Small intestine (tissue), 7 donors: ENCODE data around the gene DSG2. TPM values are rescaled to one million over a fixed set of nuclear protein-coding genes. Genes with fewer than 3 reads are reported as not detected.
"Not testable (repeated sequence)": the region's sequence is repeated elsewhere in the genome, so short reads cannot be mapped to it uniquely, and the experiment has no call there.

Source experiments
- DNase-seq, 2 donors: peaks; one replicate each; pipeline versions ENCODE4 v3.0.0 to v3.0.0-alpha.2; 2013
- FAIRE-seq: peaks from 2 replicates; lab custom pipeline; 2012; peaks lifted over from hg19 to GRCh38; lab: Jason Lieb, UNC
- H3K27ac ChIP-seq, 3 donors: one replicate each; pipeline ENCODE4 v1.5.1; 2013; ENCODE audit warnings: low read length in 2 of 3, mild to moderate bottlenecking in 2 of 3, control low read depth in 1 of 3, inconsistent platforms in 1 of 3, low read depth in 1 of 3, moderate library complexity in 1 of 3
- H3K27me3 ChIP-seq, 3 donors: one replicate each; pipeline ENCODE4 v1.6.1; 2013; ENCODE audit warnings: low read length in 3 of 3, inconsistent platforms in 1 of 3; ENCODE audit not compliant: control insufficient read depth in 3 of 3, insufficient read depth in 3 of 3
- H3K36me3 ChIP-seq, 3 donors: one replicate each; pipeline ENCODE4 v1.6.1; 2013; ENCODE audit warnings: low read length in 3 of 3, inconsistent platforms in 1 of 3, low read depth in 1 of 3, mild to moderate bottlenecking in 1 of 3, moderate library complexity in 1 of 3; ENCODE audit not compliant: control insufficient read depth in 3 of 3, insufficient read depth in 2 of 3
- H3K4me1 ChIP-seq, 3 donors: one replicate each; pipeline ENCODE4 v1.6.1; 2013; ENCODE audit warnings: low read length in 2 of 3, inconsistent platforms in 1 of 3, low read depth in 1 of 3, mild to moderate bottlenecking in 1 of 3, moderate library complexity in 1 of 3; ENCODE audit not compliant: control insufficient read depth in 3 of 3, insufficient read depth in 2 of 3
- H3K4me3 ChIP-seq, 3 donors: one replicate each; pipeline ENCODE4 v1.5.1; 2013; ENCODE audit warnings: low read length in 3 of 3, control low read depth in 1 of 3, inconsistent platforms in 1 of 3, low read depth in 1 of 3, mild to moderate bottlenecking in 1 of 3, moderate library complexity in 1 of 3
- H3K9me3 ChIP-seq, 2 donors: one replicate each; pipeline ENCODE4 v1.6.1; 2013; ENCODE audit warnings: low read depth in 1 of 2, low read length in 1 of 2; ENCODE audit not compliant: control insufficient read depth in 2 of 2, insufficient read depth in 1 of 2
- WGBS, 3 donors: extraction: QIAGEN DNeasy Blood & Tissue Kit; methylation state at CpG; one replicate each; pipeline ENCODE4 v1.1.7; 2013; 5-methylcytosine and 5-hydroxymethylcytosine counted together
- polyA plus RNA-seq, 4 donors: library from polyadenylated mRNA; stranded (reverse) in 3 of 4; unstranded in 1 of 4; fragments of 200-250 nt in 3 of 4; fragments of 120-200 nt in 1 of 4; gene quantifications; one replicate each; pipeline versions ENCODE4 v1.2.1 to v1.2.3, GENCODE V29; 2013
- donor health status: healthy with polysubstance abuse.
- donor health status: control.
- donor health status: control.
- donor health status: Bipolar disorder and iron deficiency.
- donor health status: healthy.

Gene DSG2
- polyA plus RNA-seq, 4 donors: 28.6 to 106 (median 47.9) TPM

DNA sequence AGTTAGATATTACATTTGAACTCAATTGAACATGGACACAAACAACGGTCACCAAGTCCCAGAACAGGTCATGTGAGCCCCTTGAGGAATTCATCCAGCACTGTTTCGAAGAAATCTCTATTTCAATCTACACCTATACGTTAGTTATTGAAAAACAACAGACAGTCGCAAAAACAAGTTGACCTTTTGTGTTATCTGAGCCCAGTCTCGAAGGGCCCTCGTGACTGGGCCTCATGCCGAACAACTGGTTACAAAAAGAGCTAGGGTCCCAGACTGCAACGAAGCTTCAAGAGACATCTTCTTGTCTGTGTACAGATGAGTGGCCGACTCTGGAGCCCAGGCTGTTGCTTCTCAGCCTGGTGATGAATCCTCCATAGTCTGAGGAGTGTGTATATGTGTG, 5.3 kb upstream of the DSG2 start:
- Histone ChIP-seq H3K36me3 (no peaks in the 10 kb centered on the region), H3K27ac (no peak overlapping the region), H3K27me3 (peaks cover 0 to 7% (median 0%) of the 10 kb centered on the region in 3 donors), H3K4me1 (peaks cover 0 to 9% (median 5%) of the 10 kb centered on the region in 3 donors), H3K4me3 (no peak overlapping the region), H3K9me3 (no peaks in the 10 kb centered on the region)
- FAIRE-seq: no peak
- no peak for DNase-seq
- WGBS, 3 donors: 92 to 98% (median 93%) methylated on average over 9 of the region's 9 CpGs

DNA sequence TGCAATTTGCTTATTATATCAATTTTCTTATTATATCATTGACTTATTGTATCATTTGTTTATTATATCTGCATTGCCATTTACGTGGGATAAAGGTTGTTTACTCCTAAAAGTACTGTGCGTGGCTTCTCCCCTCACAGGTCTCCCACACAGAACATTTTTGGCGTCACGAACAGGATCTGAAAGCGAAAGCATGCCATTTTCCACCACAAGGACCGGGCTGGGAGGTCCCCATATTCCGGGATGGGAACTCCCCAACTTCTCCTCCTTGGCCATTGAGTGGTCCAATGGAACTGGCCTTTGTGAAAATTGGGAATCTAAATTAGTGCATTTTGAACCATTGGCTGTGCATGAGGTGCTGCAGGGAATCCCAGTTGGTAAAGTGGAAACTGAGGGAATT, 4.8 kb upstream of the DSG2 start:
- Histone ChIP-seq H3K27me3 (peaks cover 0 to 7% (median 0%) of the 10 kb centered on the region in 3 donors), H3K27ac (no peak overlapping the region), H3K4me1 (peaks cover 0 to 9% (median 5%) of the 10 kb centered on the region in 3 donors), H3K9me3 (no peaks in the 10 kb centered on the region), H3K36me3 (no peaks in the 10 kb centered on the region), H3K4me3 (no peak overlapping the region)
- 82 to 92% (median 88%) methylated on average over 7 of the region's 7 CpGs for WGBS, 3 donors
- DNase-seq (no peak), FAIRE-seq (no peak)

GRCh38 chr18:31493941-31494340, 4.0 kb upstream of the DSG2 start:
- Histone ChIP-seq H3K27me3 (peaks cover 0 to 7% (median 0%) of the 10 kb centered on the region in 3 donors), H3K27ac (no peak overlapping the region), H3K4me3 (no peak overlapping the region), H3K4me1 (peaks cover 0 to 9% (median 4%) of the 10 kb centered on the region in 3 donors), H3K9me3 (no peaks in the 10 kb centered on the region), H3K36me3 (no peaks in the 10 kb centered on the region)
- DNase-seq (no peak), FAIRE-seq (no peak)

- not testable (repeated sequence) for H3K4me3 ChIP-seq, H3K9me3 ChIP-seq, DNase-seq, H3K27me3 ChIP-seq, H3K36me3 ChIP-seq, H3K27ac ChIP-seq
- peak; percentile 71 for FAIRE-seq
- H3K4me1 ChIP-seq: peaks cover 0 to 13% (median 0%) of the 10 kb centered on the region in 3 donors
- 55 to 68% (median 59%) methylated on average over 2 of the region's 2 CpGs for WGBS, 3 donors
These were observed 3.2 kb upstream of the DSG2 start for GRCh38 chr18:31494705-31495244.

DNA sequence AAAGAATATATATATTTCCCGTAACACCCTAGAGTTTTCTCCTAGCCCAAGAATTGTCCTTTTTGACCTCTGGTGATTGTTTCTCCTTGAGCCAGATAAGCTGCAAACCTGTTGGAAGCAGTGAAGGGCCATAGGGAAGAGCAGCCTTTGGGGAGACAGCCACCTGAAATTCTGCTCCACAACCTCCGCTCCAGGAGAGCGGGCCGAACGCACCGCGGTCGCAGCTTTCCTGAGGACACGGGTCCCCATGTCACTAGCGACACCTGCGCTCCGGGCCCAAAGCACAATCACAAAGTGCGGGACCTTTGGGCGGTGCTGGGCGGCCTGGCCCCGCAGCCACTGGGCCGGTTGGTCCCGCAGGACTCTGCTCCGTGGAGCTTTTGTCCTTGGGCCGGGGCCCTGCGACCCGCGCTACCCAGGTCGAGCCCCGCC, 557 bp upstream of the DSG2 start:
- Histone ChIP-seq H3K4me3 (peak overlapping the region; percentile 54 to 98 (median 66)), H3K27ac (peak overlapping the region; percentile 64 to 98 (median 86)), H3K36me3 (peaks cover 0 to 2% (median 0%) of the 10 kb centered on the region in 3 donors), H3K9me3 (no peaks in the 10 kb centered on the region), H3K27me3 (peaks cover 0 to 10% (median 0%) of the 10 kb centered on the region in 3 donors), H3K4me1 (peaks cover 2 to 15% (median 4%) of the 10 kb centered on the region in 3 donors)
- DNase-seq (no peak), FAIRE-seq (no peak)
- WGBS, 3 donors: 3 to 14% (median 9%) methylated on average over 24 to 25 of the region's 25 CpGs

DNA sequence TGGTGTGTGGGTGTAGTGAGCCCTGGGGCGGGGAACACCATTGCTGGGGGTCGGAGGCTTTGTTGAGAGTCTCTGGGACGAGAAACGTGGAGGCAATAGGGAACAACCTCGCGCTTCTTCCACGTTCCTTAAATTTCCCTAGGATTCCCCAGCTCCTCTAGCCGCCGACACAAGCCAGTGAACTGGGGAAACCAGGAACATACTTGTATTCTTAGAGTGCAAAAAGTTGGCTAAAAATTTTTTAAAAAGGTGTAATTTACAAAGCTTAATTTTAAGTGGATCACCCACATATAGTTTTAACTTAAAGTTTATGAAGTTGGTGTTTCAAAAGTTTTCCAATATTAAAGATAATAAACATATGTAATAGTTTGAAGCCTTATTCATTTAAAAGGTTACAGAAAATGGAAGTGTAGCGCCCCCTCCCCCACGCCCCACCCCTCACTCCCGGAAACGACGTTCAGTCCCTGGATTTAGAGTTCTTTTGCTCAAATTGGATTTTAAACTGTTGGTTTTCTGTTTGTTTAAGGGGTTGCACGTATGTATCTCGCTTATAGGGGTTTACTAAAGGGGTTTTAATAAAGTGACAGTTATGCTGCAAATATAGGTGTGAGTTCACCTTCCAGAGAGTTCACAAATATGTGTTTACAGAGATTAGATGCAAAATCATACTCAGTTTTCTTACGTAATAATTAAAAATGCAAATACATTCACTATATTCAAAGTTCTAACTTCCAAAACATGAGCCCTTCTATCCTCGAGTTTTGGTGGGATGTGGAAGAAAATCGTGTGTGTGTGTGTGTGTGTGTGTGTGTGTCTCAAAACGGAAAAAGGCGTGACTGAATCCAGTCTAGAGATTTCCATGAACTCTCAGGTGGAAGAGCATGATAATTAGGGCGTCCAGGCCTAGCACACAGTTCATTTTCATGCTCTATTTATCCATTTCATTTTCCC, 872 bp downstream of the DSG2 start:
- peaks cover 2 to 15% (median 8%) of the 10 kb centered on the region in 3 donors for H3K4me1 ChIP-seq
- peak overlapping the region; percentile 54 to 98 (median 66) for H3K4me3 ChIP-seq
- H3K27ac ChIP-seq: peak overlapping the region; percentile 91 to 98 (median 98)

GRCh38 chr18:31500051-31500688, 2.2 kb downstream of the DSG2 start:
- Histone ChIP-seq H3K36me3 (peaks cover 0 to 2% (median 0%) of the 10 kb centered on the region in 3 donors), H3K27me3 (peaks cover 0 to 6% (median 0%) of the 10 kb centered on the region in 3 donors), H3K4me3 (peak overlapping the region in 1 of 3 donors; percentile 37), H3K4me1 (peaks cover 2 to 20% (median 8%) of the 10 kb centered on the region in 3 donors), H3K27ac (peak overlapping the region in 1 of 3 donors; percentile 53), H3K9me3 (no peaks in the 10 kb centered on the region)
- DNase-seq: peak; percentile 48 to 53
- FAIRE-seq: no peak
- WGBS, 3 donors: 21 to 46% (median 30%) methylated on average over 6 of the region's 6 CpGs

More for the DNA sequence above, 872 bp downstream of the DSG2 start:
- Histone ChIP-seq H3K36me3 (peaks cover 0 to 2% (median 0%) of the 10 kb centered on the region in 3 donors), H3K9me3 (no peaks in the 10 kb centered on the region), H3K27me3 (peaks cover 0 to 10% (median 0%) of the 10 kb centered on the region in 3 donors)
- FAIRE-seq (no peak), DNase-seq (peak; percentile 59 to 69)
- 5 to 12% (median 7%) methylated on average over 22 of the region's 22 CpGs for WGBS, 3 donors

DNA sequence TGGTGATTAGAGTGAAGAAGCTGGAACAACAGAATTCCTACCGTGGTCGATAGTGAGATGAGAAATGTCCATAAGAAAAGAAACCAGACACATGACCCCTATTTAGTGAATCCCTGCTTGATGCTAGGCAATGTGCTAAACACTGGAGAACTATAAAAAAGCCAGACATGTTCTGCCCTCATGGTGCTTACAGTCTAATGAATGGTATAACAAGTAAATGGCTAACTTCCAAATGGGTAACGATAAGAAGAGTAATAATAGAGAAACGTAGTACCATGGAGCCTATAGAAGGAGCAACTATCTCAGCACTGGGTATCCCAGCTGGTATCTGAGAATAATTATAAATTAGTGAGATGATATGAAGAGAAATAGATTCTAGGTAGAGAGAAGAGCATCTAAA, 5.0 kb downstream of the DSG2 start:
- no peak for DNase-seq
- FAIRE-seq: no peak
- no peak overlapping the region for H3K4me3 ChIP-seq
- no peaks in the 10 kb centered on the region for H3K9me3 ChIP-seq
- H3K27me3 ChIP-seq: peaks cover 0 to 3% (median 0%) of the 10 kb centered on the region in 3 donors
- 90 to 95% (median 90%) methylated on average over 4 of the region's 4 CpGs for WGBS, 3 donors
- H3K4me1 ChIP-seq: peaks cover 4 to 20% (median 8%) of the 10 kb centered on the region in 3 donors
- peaks cover 0 to 2% (median 0%) of the 10 kb centered on the region in 3 donors for H3K36me3 ChIP-seq
- no peak overlapping the region for H3K27ac ChIP-seq
